K562 (cell line): ENCODE results near the gene ERVV-1. TPM values are rescaled to one million over a fixed set of nuclear protein-coding genes. Genes with fewer than 3 reads are reported as not detected.

ENCODE experiments used
- ATAC-seq: fragments of 200-7000 bp; cut with Tn5 transposase; 3 replicates; pipeline ENCODE4 v1.9.1; 2020; ENCODE audit warnings: moderate library complexity
- BruUV-seq: library from RNA; stranded (reverse); fragments of 400-500 nt; replicated peaks from 2 replicates; lab custom pipeline; 2021; lab: Mats Ljungman, UMichigan
- CTCF ChIA-PET: fragments of 300-600 bp; formaldehyde crosslinking; extraction: SDS; loops from one replicate; lab custom pipeline; 2021; ENCODE audit warnings: low intra/inter-chr PET ratio; lab: Yijun Ruan, JAX
- POLR2A ChIA-PET: fragments of 300-600, 350-650 bp; sonication (Branson Sonifier 250); formaldehyde crosslinking; extraction: SDS; loops from one replicate; lab custom pipeline; 2021; ENCODE audit warnings: antibody characterized with exemption, inconsistent platforms; lab: Yijun Ruan, JAX
- DNase-seq, 4 experiments: peaks; one replicate each; pipeline versions ENCODE4 v3.0.0 to v3.0.0-alpha.2; 2011 to 2018; ENCODE audit warnings: low spot score in 3 of 4, mixed read lengths in 3 of 4; ENCODE audit errors: extremely low read depth in 1 of 4
- FAIRE-seq: peaks from 2 replicates; lab custom pipeline; 2011; peaks lifted over from hg19 to GRCh38; lab: Jason Lieb, UNC
- H2AFZ ChIP-seq: 2 replicates; pipeline ENCODE4 v1.6.0; 2011; ENCODE audit warnings: low read depth, low read length, control low read depth, inconsistent platforms
- H3K27ac ChIP-seq: fragments of 200-600 bp; 3 replicates; pipeline ENCODE4 v1.8.0; 2011; ENCODE audit warnings: low read depth, mild to moderate bottlenecking, control low read depth, inconsistent platforms, low read length, moderate library complexity, mixed read lengths; ENCODE audit errors: extremely low read depth
- H3K27me3 ChIP-seq, 2 experiments: fragments of 300-600 bp in 1 of 2; 2 replicates in 1 of 2; 3 replicates in 1 of 2; pipeline versions ENCODE4 v1.6.0 to v1.8.0; 2011; ENCODE audit warnings: inconsistent platforms in 2 of 2, low read length in 2 of 2, mild to moderate bottlenecking in 1 of 2, mixed read lengths in 1 of 2, moderate library complexity in 1 of 2; ENCODE audit not compliant: control insufficient read depth in 2 of 2, insufficient read depth in 2 of 2
- H3K36me3 ChIP-seq: fragments of 300-600 bp; 3 replicates; pipeline ENCODE4 v1.8.0; 2011; ENCODE audit warnings: mild to moderate bottlenecking, low read length, inconsistent platforms; ENCODE audit not compliant: control insufficient read depth, insufficient read depth
- H3K4me1 ChIP-seq, 2 experiments: fragments of 200-600 bp in 1 of 2; replicated peaks in 1 of 2; 2 replicates in 1 of 2; 3 replicates in 1 of 2; pipeline versions ENCODE4 v1.5.1 to v1.8.0; 2011; ENCODE audit warnings: inconsistent platforms in 2 of 2, low read length in 2 of 2, mild to moderate bottlenecking in 1 of 2, mixed read lengths in 1 of 2, moderate library complexity in 1 of 2; ENCODE audit not compliant: control insufficient read depth in 2 of 2, insufficient read depth in 2 of 2
- H3K4me2 ChIP-seq: 2 replicates; pipeline ENCODE4 v1.6.1; 2011; ENCODE audit warnings: low read length, control low read depth, inconsistent platforms, mixed read lengths; ENCODE audit not compliant: insufficient read depth
- H3K4me3 ChIP-seq: fragments of 200-600 bp; sonication (generic), shearing (Covaris generic); 2 replicates; pipeline ENCODE4 v1.5.1; 2016; ENCODE audit warnings: control low read depth, inconsistent platforms
- H3K79me2 ChIP-seq: fragments of 200-600 bp; 3 replicates; pipeline ENCODE4 v1.8.0; 2011; ENCODE audit warnings: low read length, inconsistent platforms; ENCODE audit not compliant: control insufficient read depth, insufficient read depth
- H3K9ac ChIP-seq, 2 experiments: 2 replicates each; pipeline versions ENCODE4 v1.6.0 to v1.6.1; 2011; ENCODE audit warnings: low read depth in 2 of 2, low read length in 2 of 2, control low read depth in 1 of 2, inconsistent platforms in 1 of 2, mild to moderate bottlenecking in 1 of 2, mixed read lengths in 1 of 2; ENCODE audit not compliant: insufficient read depth in 1 of 2
- H3K9me1 ChIP-seq: one replicate; pipeline ENCODE4 v1.6.0; 2011; ENCODE audit warnings: inconsistent platforms, mild to moderate bottlenecking, low read length, moderate library complexity; ENCODE audit not compliant: control insufficient read depth, insufficient read depth
- H3K9me3 ChIP-seq: replicated peaks from 2 replicates; pipeline ENCODE4 v1.5.1; 2011; ENCODE audit warnings: low read depth, low read length, inconsistent platforms; ENCODE audit not compliant: control insufficient read depth, insufficient read depth
- H4K20me1 ChIP-seq: replicated peaks from 2 replicates; pipeline ENCODE4 v1.6.1; 2011; ENCODE audit warnings: low read length, inconsistent platforms, mixed read lengths; ENCODE audit not compliant: control insufficient read depth, insufficient read depth
- ARNT ChIP-seq, 2 experiments: fragments of 450-650 bp; IDR thresholded peaks; 2 replicates each; pipeline ENCODE4 v1.6.1; 2016; ENCODE audit warnings: mild to moderate bottlenecking in 1 of 2
- GABPA ChIP-seq: fragments of 200-800 bp; sonication (Bioruptor generic); conservative IDR thresholded peaks from 2 replicates; pipeline ENCODE4 v1.6.1; 2016; ENCODE audit warnings: low read depth, missing genetic modification characterization, missing compliant biosample characterization
- GTF2E2 ChIP-seq: fragments of 200-800 bp; sonication (Bioruptor generic); IDR thresholded peaks from 2 replicates; pipeline ENCODE4 v1.6.1; 2016; ENCODE audit warnings: missing genetic modification characterization, missing compliant biosample characterization
- HLTF ChIP-seq: fragments of 450-650 bp; IDR thresholded peaks from 2 replicates; pipeline ENCODE4 v1.6.1; 2016
- NCOA6 ChIP-seq: fragments of 450-650 bp; IDR thresholded peaks from 2 replicates; pipeline ENCODE4 v1.6.1; 2017; ENCODE audit warnings: mild to moderate bottlenecking
- POLR2AphosphoS2 ChIP-seq: IDR thresholded peaks from 2 replicates; pipeline ENCODE4 v1.6.1; 2012; ENCODE audit warnings: low read length, improper control_type of control experiment
- PURB ChIP-seq: sonication (generic); formaldehyde crosslinking; IDR thresholded peaks from 2 replicates; pipeline ENCODE4 v1.9.0; 2021; ENCODE audit warnings: low read depth, mild to moderate bottlenecking, missing genetic modification reagents
- SMARCA4 ChIP-seq: fragments of 450-650 bp; IDR thresholded peaks from 2 replicates; pipeline ENCODE4 v1.6.1; 2016
- SMARCA5 ChIP-seq: fragments of 450-650 bp; IDR thresholded peaks from 2 replicates; pipeline ENCODE4 v1.6.1; 2016
- SOX6 ChIP-seq: fragments of 450-650 bp; IDR thresholded peaks from 2 replicates; pipeline ENCODE4 v1.6.1; 2014; ENCODE audit warnings: mild to moderate bottlenecking
- SPI1 ChIP-seq: IDR thresholded peaks from 2 replicates; pipeline ENCODE4 v1.6.1; 2011; ENCODE audit warnings: low read depth, low read length, control low read depth, borderline replicate concordance
- TAF15 ChIP-seq: fragments of 200-400 bp; formaldehyde crosslinking; IDR thresholded peaks from 2 replicates; pipeline ENCODE4 v1.6.1; 2017; ENCODE audit warnings: mild to moderate bottlenecking, low read depth, low read length, moderate library complexity
- ZC3H8 ChIP-seq: fragments of 450-650 bp; IDR thresholded peaks from 2 replicates; pipeline ENCODE4 v1.6.1; 2017
- ZNF431 ChIP-seq: sonication (generic); formaldehyde crosslinking; IDR thresholded peaks from 2 replicates; pipeline ENCODE4 v1.8.0; 2022; ENCODE audit warnings: mild to moderate bottlenecking, missing genetic modification reagents
- ZNF79 ChIP-seq: fragments of 250-450 bp; sonication (Bioruptor Pico); IDR thresholded peaks from 2 replicates; pipeline ENCODE4 v1.4.0; 2020; ENCODE audit warnings: low read depth, mild to moderate bottlenecking, moderate library complexity
- WGBS: fragments of 100-300 bp; shearing (Covaris generic); methylation state at CpG from one replicate; pipeline ENCODE4 v1.1.6; 2016; ENCODE audit warnings: low coverage, mixed read lengths; ENCODE audit not compliant: insufficient coverage; ENCODE audit errors: missing lambda C conversion rate; 5-methylcytosine and 5-hydroxymethylcytosine counted together
- in situ Hi-C: fragments of 300-500 bp; cut with MboI; formaldehyde crosslinking; loops from 4 replicates; pipeline ENCODE4 v1.15.0; 2018; ENCODE audit warnings: inconsistent platforms, mixed read lengths
- intact Hi-C: fragments of 100-400 bp; cut with micrococcal nuclease; formaldehyde crosslinking; loops from 2 replicates; pipeline ENCODE4 v1.14.2; 2022
- polyA plus RNA-seq, 8 experiments: library from polyadenylated mRNA; depleted of rRNA in 4 of 8; stranded (reverse) in 5 of 8; unstranded in 3 of 8; fragments of >200 nt; fragmentation: Nextera tagmentation in 2 of 8; fragmentation: Illumina TruSeq in 1 of 8; extraction: Ambion mirVana in 2 of 8; extraction: Trizol in 1 of 8; gene quantifications; 2 replicates each; pipeline versions ENCODE4 v1.2.1 to v1.2.3, GENCODE V29; 2011 to 2014; ENCODE audit warnings: inconsistent platforms in 1 of 8, missing spikeins in 1 of 8
- total RNA-seq, 7 experiments: library from RNA; depleted of rRNA in 6 of 7; stranded (reverse); fragments of >200 nt in 6 of 7; fragmentation: Illumina TruSeq in 2 of 7; extraction: Trizol in 2 of 7; gene quantifications; 2 replicates each; pipeline versions ENCODE4 v1.2.1 to v1.2.3, GENCODE V29; 2011 to 2021; ENCODE audit warnings: low replicate concordance in 1 of 7
- TF ChIP-seq, protein P1 (sequence below), 3 experiments: fragments of 200-800 bp in 1 of 3; fragments of 250-450 bp in 1 of 3; fragments of 450-650 bp in 1 of 3; sonication (Bioruptor Pico) in 1 of 3; sonication (Bioruptor generic) in 1 of 3; formaldehyde crosslinking in 1 of 3; IDR thresholded peaks; 2 replicates each; pipeline versions ENCODE4 v1.6.1 to v1.8.0; 2016 to 2022; ENCODE audit warnings: mild to moderate bottlenecking in 2 of 3, missing genetic modification characterization in 2 of 3, missing compliant biosample characterization in 1 of 3, moderate library complexity in 1 of 3
- TF ChIP-seq, protein P2 (sequence below): fragments of 250-450 bp; sonication (Bioruptor Pico); IDR thresholded peaks from 2 replicates; pipeline ENCODE4 v1.5.1; 2021; ENCODE audit warnings: mild to moderate bottlenecking

The ERVV-1 gene
- total and polyA plus RNA-seq, 9 of the 15 experiments (the other 6 are each of a cell fraction or from before 2014, with no cell fraction given): 0.08 TPM; not detected in 8

DNA sequence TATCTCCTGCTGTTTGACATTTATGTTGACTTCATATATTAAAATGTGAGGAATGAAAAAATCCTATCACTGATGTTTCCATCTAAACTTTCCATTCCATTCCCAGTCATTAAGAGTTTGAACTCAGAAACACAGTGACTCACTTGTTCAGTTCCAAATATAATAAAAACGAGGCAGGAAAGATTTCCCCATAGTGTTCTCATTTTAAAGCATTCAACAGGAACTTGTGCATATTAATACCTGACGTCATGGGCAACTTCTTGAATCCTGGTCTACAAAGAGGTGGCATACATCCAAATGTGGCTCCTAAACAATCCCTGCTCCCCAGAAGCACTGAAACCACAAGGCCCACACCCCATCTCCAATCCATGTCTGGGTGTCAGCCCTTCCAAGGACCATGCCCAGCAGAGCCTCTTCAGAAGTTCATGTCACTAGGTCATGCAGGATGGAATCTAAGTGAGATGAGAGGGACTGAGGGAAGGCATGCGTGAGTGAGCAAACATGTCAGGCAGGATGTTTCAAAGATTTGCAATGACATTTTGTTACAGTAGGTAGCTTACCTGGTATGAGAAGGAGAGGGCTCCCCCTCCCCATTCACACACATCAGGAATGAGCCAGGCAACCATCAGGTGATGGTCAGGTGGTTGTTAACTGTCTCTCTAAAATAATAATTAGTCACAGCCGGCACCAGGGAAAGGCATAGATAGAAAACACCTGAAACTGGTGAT lies 21.4 kb downstream of the ERVV-1 start:
- no peak for FAIRE-seq
- no peak for ATAC-seq
- Histone ChIP-seq H3K79me2 (no peaks in the 10 kb centered on the region), H3K27me3 (peaks cover 0 to 10% of the 10 kb centered on the region in 2 experiments; a peak in 2 of 5 replicates), H3K9ac (no peak overlapping the region), H2AFZ (no peak overlapping the region), H3K4me3 (no peak overlapping the region), H3K4me2 (no peak overlapping the region), H3K9me1 (no peaks in the 10 kb centered on the region), H3K36me3 (no peaks in the 10 kb centered on the region), H3K4me1 (peaks cover 0 to 4% of the 10 kb centered on the region in 2 experiments; a peak in 1 of 5 replicates), H3K9me3 (no peaks in the 10 kb centered on the region), H3K27ac (no peak overlapping the region), H4K20me1 (no peaks in the 10 kb centered on the region)
- BruUV-seq: no TSS peak
- TF ChIP-seq GABPA (tag): no peak
- TF ChIP-seq SMARCA5: no peak
- TF ChIP-seq, protein P1, sequence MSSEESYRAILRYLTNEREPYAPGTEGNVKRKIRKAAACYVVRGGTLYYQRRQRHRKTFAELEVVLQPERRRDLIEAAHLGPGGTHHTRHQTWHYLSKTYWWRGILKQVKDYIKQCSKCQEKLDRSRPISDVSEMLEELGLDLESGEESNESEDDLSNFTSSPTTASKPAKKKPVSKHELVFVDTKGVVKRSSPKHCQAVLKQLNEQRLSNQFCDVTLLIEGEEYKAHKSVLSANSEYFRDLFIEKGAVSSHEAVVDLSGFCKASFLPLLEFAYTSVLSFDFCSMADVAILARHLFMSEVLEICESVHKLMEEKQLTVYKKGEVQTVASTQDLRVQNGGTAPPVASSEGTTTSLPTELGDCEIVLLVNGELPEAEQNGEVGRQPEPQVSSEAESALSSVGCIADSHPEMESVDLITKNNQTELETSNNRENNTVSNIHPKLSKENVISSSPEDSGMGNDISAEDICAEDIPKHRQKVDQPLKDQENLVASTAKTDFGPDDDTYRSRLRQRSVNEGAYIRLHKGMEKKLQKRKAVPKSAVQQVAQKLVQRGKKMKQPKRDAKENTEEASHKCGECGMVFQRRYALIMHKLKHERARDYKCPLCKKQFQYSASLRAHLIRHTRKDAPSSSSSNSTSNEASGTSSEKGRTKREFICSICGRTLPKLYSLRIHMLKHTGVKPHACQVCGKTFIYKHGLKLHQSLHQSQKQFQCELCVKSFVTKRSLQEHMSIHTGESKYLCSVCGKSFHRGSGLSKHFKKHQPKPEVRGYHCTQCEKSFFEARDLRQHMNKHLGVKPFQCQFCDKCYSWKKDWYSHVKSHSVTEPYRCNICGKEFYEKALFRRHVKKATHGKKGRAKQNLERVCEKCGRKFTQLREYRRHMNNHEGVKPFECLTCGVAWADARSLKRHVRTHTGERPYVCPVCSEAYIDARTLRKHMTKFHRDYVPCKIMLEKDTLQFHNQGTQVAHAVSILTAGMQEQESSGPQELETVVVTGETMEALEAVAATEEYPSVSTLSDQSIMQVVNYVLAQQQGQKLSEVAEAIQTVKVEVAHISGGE (CRISPR knock-in tag; IDR thresholded peaks at IDR 0.05): no peak
- no peak for TF ChIP-seq SPI1
- no peak for TF ChIP-seq GTF2E2 (tag)
- TF ChIP-seq NCOA6: no peak
- no peak for TF ChIP-seq HLTF
- TF ChIP-seq PURB (CRISPR knock-in tag): no peak
- TF ChIP-seq ZNF79 (CRISPR knock-in tag): no peak
- TF ChIP-seq ARNT (IDR thresholded peaks at IDR 0.05): no peak
- TF ChIP-seq SMARCA4: no peak
- TF ChIP-seq ZNF431: no peak
- TF ChIP-seq, protein P2, sequence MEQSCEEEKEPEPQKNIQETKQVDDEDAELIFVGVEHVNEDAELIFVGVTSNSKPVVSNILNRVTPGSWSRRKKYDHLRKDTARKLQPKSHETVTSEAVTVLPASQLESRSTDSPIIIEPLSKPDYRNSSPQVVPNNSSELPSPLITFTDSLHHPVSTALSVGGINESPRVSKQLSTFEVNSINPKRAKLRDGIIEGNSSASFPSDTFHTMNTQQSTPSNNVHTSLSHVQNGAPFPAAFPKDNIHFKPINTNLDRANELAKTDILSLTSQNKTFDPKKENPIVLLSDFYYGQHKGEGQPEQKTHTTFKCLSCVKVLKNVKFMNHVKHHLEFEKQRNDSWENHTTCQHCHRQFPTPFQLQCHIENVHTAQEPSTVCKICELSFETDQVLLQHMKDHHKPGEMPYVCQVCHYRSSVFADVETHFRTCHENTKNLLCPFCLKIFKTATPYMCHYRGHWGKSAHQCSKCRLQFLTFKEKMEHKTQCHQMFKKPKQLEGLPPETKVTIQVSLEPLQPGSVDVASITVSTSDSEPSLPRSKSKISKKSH: no peak
- no peak for TF ChIP-seq POLR2AphosphoS2
- TF ChIP-seq TAF15: no peak
- TF ChIP-seq ZC3H8: no peak
- no peak for TF ChIP-seq SOX6
- WGBS: 10% methylated on average over 4 of the region's 4 CpGs
- ChIA-PET POLR2A (no interaction called here), CTCF (no interaction called here)
- no peak for DNase-seq
- in situ Hi-C loops (no loop called here), intact Hi-C loops (no loop called here)
